Measurements from ENCODE around the gene RNF10.

The RNF10 gene

DNA sequence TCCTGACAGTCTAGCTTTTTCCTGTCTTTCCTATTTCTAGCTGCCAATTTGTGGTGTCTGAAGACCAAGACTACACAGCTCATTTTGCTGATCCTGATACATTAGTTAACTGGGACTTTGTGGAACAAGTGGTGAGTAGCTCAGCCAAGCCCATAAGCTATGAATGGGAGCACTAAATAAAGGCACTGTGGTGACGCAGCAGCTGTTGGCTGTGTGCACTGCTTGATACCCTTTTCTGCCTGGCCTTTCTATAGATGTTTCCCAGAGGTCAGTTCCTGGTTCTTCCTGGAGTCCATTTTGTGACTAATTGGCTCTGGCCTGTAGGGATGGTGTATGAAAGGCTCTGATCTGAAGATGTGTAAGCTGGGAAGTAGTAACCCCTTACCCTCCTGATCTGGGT, 20.5 kb downstream of the RNF10 start:
- Histone ChIP-seq H3K27ac (replicated peaks) (no peak overlapping the region), H3K27me3 (ENCODE audit: insufficient read depth, poor library complexity, severe bottlenecking) (no peaks in the 10 kb centered on the region), H3K4me3 (replicated peaks; ENCODE audit: insufficient read depth, low read length) (no peak overlapping the region)
- TF ChIP-seq GABPA (IDR thresholded peaks at IDR 0.05; ENCODE audit: low read depth): no peak
- no peak for TF ChIP-seq SPI1 (IDR thresholded peaks at IDR 0.05; ENCODE audit: borderline replicate concordance, low read depth)
- TF ChIP-seq POLR2AphosphoS5 (IDR thresholded peaks at IDR 0.05; ENCODE audit: low read depth): no peak
- DNase-seq (ENCODE audit: low read depth in 1 of 2, low spot score in 1 of 2): no peak

DNA sequence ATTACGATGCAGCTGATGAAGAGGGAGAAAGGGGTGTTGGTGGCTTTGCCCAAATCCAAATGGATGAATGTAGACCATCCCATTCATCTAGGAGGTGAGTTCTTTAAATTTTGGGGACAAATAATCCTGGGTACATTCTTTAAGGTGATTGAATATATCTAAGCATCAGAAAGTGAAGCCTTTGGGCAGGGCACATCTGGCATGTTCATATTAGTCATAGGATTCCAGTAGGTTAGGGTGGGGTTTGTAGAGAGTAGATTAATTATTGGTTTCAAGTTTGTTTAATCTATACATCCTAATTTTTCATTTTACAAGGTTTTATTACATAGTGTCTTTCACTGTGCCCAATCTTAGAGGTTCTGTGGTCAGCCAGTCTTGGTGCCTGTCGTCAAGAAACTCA, 23.4 kb downstream of the RNF10 start:
- Histone ChIP-seq H3K27me3 (ENCODE audit: insufficient read depth, poor library complexity, severe bottlenecking) (no peaks in the 10 kb centered on the region), H3K27ac (replicated peaks) (no peak overlapping the region), H3K4me3 (replicated peaks; ENCODE audit: insufficient read depth, low read length) (no peak overlapping the region)
- TF ChIP-seq, protein P1, sequence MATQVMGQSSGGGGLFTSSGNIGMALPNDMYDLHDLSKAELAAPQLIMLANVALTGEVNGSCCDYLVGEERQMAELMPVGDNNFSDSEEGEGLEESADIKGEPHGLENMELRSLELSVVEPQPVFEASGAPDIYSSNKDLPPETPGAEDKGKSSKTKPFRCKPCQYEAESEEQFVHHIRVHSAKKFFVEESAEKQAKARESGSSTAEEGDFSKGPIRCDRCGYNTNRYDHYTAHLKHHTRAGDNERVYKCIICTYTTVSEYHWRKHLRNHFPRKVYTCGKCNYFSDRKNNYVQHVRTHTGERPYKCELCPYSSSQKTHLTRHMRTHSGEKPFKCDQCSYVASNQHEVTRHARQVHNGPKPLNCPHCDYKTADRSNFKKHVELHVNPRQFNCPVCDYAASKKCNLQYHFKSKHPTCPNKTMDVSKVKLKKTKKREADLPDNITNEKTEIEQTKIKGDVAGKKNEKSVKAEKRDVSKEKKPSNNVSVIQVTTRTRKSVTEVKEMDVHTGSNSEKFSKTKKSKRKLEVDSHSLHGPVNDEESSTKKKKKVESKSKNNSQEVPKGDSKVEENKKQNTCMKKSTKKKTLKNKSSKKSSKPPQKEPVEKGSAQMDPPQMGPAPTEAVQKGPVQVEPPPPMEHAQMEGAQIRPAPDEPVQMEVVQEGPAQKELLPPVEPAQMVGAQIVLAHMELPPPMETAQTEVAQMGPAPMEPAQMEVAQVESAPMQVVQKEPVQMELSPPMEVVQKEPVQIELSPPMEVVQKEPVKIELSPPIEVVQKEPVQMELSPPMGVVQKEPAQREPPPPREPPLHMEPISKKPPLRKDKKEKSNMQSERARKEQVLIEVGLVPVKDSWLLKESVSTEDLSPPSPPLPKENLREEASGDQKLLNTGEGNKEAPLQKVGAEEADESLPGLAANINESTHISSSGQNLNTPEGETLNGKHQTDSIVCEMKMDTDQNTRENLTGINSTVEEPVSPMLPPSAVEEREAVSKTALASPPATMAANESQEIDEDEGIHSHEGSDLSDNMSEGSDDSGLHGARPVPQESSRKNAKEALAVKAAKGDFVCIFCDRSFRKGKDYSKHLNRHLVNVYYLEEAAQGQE (IDR thresholded peaks at IDR 0.05; ENCODE audit: insufficient replicate concordance, low read depth): no peak
- TF ChIP-seq CTCF (IDR thresholded peaks at IDR 0.05; ENCODE audit: insufficient read depth, low read length) (no peak), SPI1 (IDR thresholded peaks at IDR 0.05; ENCODE audit: borderline replicate concordance, low read depth) (no peak), POLR2AphosphoS5 (IDR thresholded peaks at IDR 0.05; ENCODE audit: low read depth) (no peak)
- DNase-seq (ENCODE audit: low read depth in 1 of 2, low spot score in 1 of 2): no peak

GRCh38 chr12:120562906-120563305, 28.8 kb downstream of the RNF10 start:
- Histone ChIP-seq H3K27ac (replicated peaks) (no peak overlapping the region), H3K4me3 (replicated peaks; ENCODE audit: insufficient read depth, low read length) (no peak overlapping the region), H3K27me3 (ENCODE audit: insufficient read depth, poor library complexity, severe bottlenecking) (no peaks in the 10 kb centered on the region)
- TF ChIP-seq CTCF (IDR thresholded peaks at IDR 0.05; ENCODE audit: insufficient read depth, low read length) (no peak), GABPA (IDR thresholded peaks at IDR 0.05; ENCODE audit: low read depth) (no peak), POLR2AphosphoS5 (IDR thresholded peaks at IDR 0.05; ENCODE audit: low read depth) (no peak), SPI1 (IDR thresholded peaks at IDR 0.05; ENCODE audit: borderline replicate concordance, low read depth) (no peak)
- TF ChIP-seq, protein P1 (IDR thresholded peaks at IDR 0.05; ENCODE audit: insufficient replicate concordance, low read depth): no peak
- no peak for DNase-seq (ENCODE audit: low read depth in 1 of 2, low spot score in 1 of 2)

DNA sequence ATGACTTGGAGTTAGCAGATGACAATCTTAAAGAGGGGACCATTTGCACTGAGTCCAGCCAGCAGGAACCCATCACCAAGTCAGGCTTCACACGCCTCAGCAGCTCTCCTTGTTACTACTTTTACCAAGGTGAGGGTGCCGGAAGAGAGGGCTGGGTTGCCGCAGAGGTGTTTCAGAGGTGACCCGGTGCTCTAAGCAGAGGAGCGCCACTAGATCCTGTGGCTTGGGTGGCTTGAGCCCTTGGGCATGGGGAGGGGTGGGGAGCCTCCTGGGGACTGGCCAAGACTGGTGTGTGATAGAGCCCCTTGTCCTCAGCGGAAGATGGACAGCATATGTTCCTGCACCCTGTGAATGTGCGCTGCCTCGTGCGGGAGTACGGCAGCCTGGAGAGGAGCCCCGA, 29.3 kb downstream of the RNF10 start:
- TF ChIP-seq, protein P1 (IDR thresholded peaks at IDR 0.05; ENCODE audit: insufficient replicate concordance, low read depth): no peak
- H3K4me3 ChIP-seq (replicated peaks; ENCODE audit: insufficient read depth, low read length): no peak overlapping the region

More for the DNA sequence above, 29.3 kb downstream of the RNF10 start:
- Histone ChIP-seq H3K27ac (replicated peaks) (no peak overlapping the region), H3K27me3 (ENCODE audit: insufficient read depth, poor library complexity, severe bottlenecking) (no peaks in the 10 kb centered on the region)
- DNase-seq (ENCODE audit: low read depth in 1 of 2, low spot score in 1 of 2): no peak

Data from HL-60 (cell line).